Retinal pigment epithelial cell (primary cell): ENCODE results near the gene WDR20.

Experiments used
- DNase-seq: peaks from one replicate; pipeline ENCODE4 v3.0.0-alpha.2; 2010; ENCODE audit warnings: low read depth
- H3K4me3 ChIP-seq: 2 replicates; pipeline ENCODE4 v1.5.1; 2011; ENCODE audit warnings: mild to moderate bottlenecking, low read length, control low read depth, moderate library complexity
- TF ChIP-seq, protein P1 (sequence below): conservative IDR thresholded peaks from 2 replicates; pipeline ENCODE4 v1.5.1; 2011; ENCODE audit warnings: low read depth, low read length, control low read depth, inconsistent platforms

WDR20 gene

GRCh38 chr14:102201353-102201738, 61.6 kb downstream of the WDR20 start:
- TF ChIP-seq, protein P1, sequence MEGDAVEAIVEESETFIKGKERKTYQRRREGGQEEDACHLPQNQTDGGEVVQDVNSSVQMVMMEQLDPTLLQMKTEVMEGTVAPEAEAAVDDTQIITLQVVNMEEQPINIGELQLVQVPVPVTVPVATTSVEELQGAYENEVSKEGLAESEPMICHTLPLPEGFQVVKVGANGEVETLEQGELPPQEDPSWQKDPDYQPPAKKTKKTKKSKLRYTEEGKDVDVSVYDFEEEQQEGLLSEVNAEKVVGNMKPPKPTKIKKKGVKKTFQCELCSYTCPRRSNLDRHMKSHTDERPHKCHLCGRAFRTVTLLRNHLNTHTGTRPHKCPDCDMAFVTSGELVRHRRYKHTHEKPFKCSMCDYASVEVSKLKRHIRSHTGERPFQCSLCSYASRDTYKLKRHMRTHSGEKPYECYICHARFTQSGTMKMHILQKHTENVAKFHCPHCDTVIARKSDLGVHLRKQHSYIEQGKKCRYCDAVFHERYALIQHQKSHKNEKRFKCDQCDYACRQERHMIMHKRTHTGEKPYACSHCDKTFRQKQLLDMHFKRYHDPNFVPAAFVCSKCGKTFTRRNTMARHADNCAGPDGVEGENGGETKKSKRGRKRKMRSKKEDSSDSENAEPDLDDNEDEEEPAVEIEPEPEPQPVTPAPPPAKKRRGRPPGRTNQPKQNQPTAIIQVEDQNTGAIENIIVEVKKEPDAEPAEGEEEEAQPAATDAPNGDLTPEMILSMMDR: no peak
- H3K4me3 ChIP-seq: no peak overlapping the region
- DNase-seq: no peak

DNA sequence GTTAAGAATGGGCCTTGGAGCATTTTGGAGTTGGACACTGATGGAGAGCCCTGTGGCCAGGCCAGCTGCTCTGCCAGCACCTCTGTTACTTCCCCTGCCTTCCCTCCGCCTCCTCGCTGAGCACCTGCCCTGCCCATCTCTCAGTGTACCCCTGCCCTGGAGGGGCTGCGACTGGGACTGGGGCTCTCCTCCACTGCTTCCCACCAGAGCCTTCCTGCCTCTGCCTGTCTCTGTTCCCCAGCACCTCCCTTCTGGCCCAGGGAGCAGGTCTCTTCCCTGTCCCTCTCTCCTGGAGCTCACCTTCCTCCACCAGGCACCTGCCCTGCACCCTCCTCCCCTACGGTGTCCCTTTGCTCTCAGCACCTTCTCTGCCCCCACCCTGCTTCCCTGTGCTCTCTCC, 62.1 kb downstream of the WDR20 start:
- H3K4me3 ChIP-seq: no peak overlapping the region
- DNase-seq: no peak
- TF ChIP-seq, protein P1: no peak

DNA sequence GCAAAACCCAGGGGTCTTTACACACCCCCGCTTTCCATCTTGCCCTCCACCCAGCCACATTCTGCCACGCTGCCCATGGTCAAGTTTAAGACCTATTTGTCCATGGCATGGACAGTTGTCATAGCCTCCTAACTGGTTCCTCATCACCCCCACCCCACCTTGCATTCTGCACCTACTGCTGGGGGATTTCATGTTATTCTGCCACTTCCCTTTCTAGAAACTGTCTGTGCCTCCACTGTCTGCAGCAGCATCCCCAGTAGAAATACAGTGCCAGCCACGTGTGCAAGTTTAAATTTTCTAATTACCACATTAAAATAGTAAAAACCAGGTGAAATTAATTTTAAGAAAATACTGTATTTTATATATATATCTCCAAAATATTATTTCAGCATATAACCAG, 63.2 kb downstream of the WDR20 start:
- TF ChIP-seq, protein P1: no peak
- no peak overlapping the region for H3K4me3 ChIP-seq
- DNase-seq: no peak

DNA sequence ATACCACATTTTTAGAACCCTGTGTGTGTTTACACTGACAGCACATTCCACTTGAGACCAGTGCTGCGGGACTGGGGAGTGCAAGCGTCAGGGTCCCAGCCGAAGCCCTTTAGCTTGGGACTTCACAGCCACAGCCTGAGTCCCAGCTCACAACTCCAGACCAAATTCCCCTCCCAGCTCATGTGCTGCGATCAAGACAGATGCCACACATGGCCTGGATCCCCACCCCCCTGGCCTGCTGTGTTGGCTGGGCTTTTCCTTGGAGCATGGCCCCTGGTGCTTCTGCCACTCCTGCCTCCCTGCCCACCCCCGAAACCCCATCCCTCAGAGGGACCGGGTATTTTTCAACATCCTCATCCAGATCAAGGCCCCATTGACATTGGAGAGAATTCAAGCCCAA, 63.7 kb downstream of the WDR20 start:
- DNase-seq: no peak
- TF ChIP-seq, protein P1: no peak
- H3K4me3 ChIP-seq: no peak overlapping the region

DNA sequence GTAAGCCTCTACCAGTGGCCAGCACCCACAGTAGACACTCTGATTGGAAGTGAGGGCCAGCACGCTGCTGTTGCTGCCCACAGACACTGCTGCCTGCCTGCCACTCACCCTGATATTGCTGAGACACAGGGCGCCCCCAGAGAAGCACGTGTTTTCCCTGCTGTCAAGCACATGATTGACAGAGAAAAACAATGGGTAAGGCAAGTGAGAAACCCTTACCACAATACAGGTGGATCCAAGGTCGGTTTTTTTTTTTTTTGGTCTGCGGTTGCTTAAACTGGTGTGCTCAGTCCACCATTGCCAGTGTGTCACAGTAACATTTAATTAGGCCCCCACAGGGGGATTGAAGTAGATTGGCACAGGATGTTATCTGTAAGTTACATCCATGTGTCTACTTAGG, 65.9 kb downstream of the WDR20 start:
- no peak for DNase-seq
- TF ChIP-seq, protein P1: no peak
- no peak overlapping the region for H3K4me3 ChIP-seq

DNA sequence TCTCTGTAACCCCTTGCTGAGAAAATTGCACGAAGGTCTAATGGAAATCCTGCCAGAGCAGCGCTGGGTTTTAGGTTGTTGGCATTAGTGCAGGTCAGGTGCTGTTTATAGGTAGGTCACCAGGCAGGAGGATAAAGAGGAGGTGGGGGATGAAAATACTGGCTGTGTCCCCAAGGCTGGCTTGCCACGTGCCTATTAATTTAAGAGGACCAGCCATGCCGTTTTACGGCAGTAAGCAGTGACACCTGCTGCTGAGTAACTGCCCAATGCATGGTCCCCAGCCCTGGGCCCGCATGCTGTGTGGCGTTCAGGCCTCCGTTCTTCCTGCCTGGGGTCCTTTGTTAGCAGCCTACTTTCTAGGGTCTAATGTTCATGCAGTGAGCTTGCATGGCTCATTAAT, 67.2 kb downstream of the WDR20 start:
- no peak for DNase-seq
- H3K4me3 ChIP-seq: no peak overlapping the region
- TF ChIP-seq, protein P1: no peak

- no peak overlapping the region for H3K4me3 ChIP-seq
- no peak for DNase-seq
- TF ChIP-seq, protein P1: no peak
Measured at GRCh38 chr14:102207831-102208365, 68.2 kb downstream of the WDR20 start.
